ENCODE data around the gene ACTR10. TPM values are rescaled to one million over a fixed set of nuclear protein-coding genes. Genes with fewer than 3 reads are reported as not detected.
"Not testable (repeated sequence)": the region's sequence is repeated elsewhere in the genome, so short reads cannot be mapped to it uniquely, and the experiment has no call there.

ACTR10 gene
- total RNA-seq, 1 donor from 2014 or later = 17.2 TPM

GRCh38 chr14:58215191-58215914 is 15.4 kb downstream of the ACTR10 start:
- no peak for ATAC-seq
- no peak for DNase-seq (ENCODE audit: low spot score)

GRCh38 chr14:58216544-58216943 is 16.6 kb downstream of the ACTR10 start:
- ATAC-seq (no peak), DNase-seq (ENCODE audit: low spot score) (no peak)

GRCh38 chr14:58227096-58227819 is 27.3 kb downstream of the ACTR10 start:
- DNase-seq (ENCODE audit: low spot score) (no peak), ATAC-seq (no peak)

GRCh38 chr14:58238252-58239243 is 38.6 kb downstream of the ACTR10 start:
- ATAC-seq (peak; percentile 53), DNase-seq (ENCODE audit: low spot score) (no peak)

GRCh38 chr14:58239244-58240195 is 39.6 kb downstream of the ACTR10 start:
- peak; percentile 55 for ATAC-seq

GRCh38 chr14:58243790-58244555 is 44.0 kb downstream of the ACTR10 start:
- ATAC-seq (peak; percentile 29), DNase-seq (ENCODE audit: low spot score) (no peak)

More at GRCh38 chr14:58239244-58240195, 39.6 kb downstream of the ACTR10 start:
- peak; percentile 85 for DNase-seq (ENCODE audit: low spot score)

- ATAC-seq (peak; percentile 92), DNase-seq (ENCODE audit: low spot score) (peak; percentile 98)
Measured at GRCh38 chr14:58244556-58245387, 44.8 kb downstream of the ACTR10 start, which contains the start of gene PSMA3. TSS of gene PSMA3 (plus strand) at chr14:58244843. CDS start at chr14:58244921, 78 bp downstream.

GRCh38 chr14:58245562-58245961 is 45.6 kb downstream of the ACTR10 start:
- DNase-seq (ENCODE audit: low spot score) (no peak), ATAC-seq (no peak)

GRCh38 chr14:58249611-58250010 is 49.7 kb downstream of the ACTR10 start:
- ATAC-seq = no peak
- DNase-seq (ENCODE audit: low spot score) = no peak

- ATAC-seq (peak; percentile 48), DNase-seq (ENCODE audit: low spot score) (no peak)
Measured at GRCh38 chr14:58258156-58258555, 58.2 kb downstream of the ACTR10 start.

GRCh38 chr14:58262005-58262404 is 62.1 kb downstream of the ACTR10 start:
- ATAC-seq; DNase-seq (ENCODE audit: low spot score): not testable (repeated sequence)

GRCh38 chr14:58265401-58265800 is 65.5 kb downstream of the ACTR10 start:
- no peak for DNase-seq (ENCODE audit: low spot score)
- ATAC-seq = peak; percentile 40

GRCh38 chr14:58270628-58271027 is 70.7 kb downstream of the ACTR10 start:
- DNase-seq (ENCODE audit: low spot score) = no peak
- ATAC-seq = no peak

GRCh38 chr14:58272588-58273372 is 72.8 kb downstream of the ACTR10 start:
- DNase-seq (ENCODE audit: low spot score) (peak; percentile 89), ATAC-seq (peak; percentile 86)

- no peak for ATAC-seq
- DNase-seq (ENCODE audit: low spot score) = no peak
Measured at GRCh38 chr14:58274881-58275280, 74.9 kb downstream of the ACTR10 start.

- ATAC-seq (no peak), DNase-seq (ENCODE audit: low spot score) (no peak)
Measured at GRCh38 chr14:58275527-58276190, 75.7 kb downstream of the ACTR10 start.

GRCh38 chr14:58276208-58276607 is 76.3 kb downstream of the ACTR10 start:
- no peak for DNase-seq (ENCODE audit: low spot score)
- no peak for ATAC-seq

All from left lobe of liver (tissue), 2 donors.